Right forelimb (tissue), 1 donor: ENCODE measurements around the gene AMIGO3.

Experiments
- DNase-seq: peaks from one replicate; pipeline ENCODE4 v3.0.0-alpha.2; 2018

The AMIGO3 gene

DNA sequence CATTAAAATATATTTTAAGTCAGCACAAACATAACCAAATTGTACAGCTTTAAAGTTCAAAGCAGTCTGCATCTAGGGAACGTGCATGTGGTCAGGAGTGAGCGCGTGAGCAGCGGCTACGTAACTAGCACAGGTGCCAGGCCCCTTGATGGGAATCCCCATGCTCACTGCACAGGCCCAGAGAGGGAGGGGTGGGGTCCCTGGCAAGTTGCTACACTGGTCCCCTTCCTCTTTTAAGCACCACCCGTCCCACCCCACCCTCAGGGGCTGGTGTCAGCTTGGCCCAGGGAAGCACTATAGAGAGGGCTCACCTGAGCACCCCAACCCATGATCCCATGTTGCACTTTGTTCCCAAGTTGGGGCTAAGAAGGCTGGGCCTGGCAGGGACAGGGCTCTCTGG lies 5.1 kb upstream of the AMIGO3 start:
- no peak for DNase-seq

GRCh38 chr3:49723628-49724551 lies 4.4 kb upstream of the AMIGO3 start, which contains the start of gene GMPPB:
Gene GMPPB (minus strand): TSS chr3:49723951. CDS start chr3:49723726, 225 bp downstream.
- DNase-seq, result peak; percentile 98

GRCh38 chr3:49723296-49723627 lies 3.8 kb upstream of the AMIGO3 start:
- no peak for DNase-seq

DNA sequence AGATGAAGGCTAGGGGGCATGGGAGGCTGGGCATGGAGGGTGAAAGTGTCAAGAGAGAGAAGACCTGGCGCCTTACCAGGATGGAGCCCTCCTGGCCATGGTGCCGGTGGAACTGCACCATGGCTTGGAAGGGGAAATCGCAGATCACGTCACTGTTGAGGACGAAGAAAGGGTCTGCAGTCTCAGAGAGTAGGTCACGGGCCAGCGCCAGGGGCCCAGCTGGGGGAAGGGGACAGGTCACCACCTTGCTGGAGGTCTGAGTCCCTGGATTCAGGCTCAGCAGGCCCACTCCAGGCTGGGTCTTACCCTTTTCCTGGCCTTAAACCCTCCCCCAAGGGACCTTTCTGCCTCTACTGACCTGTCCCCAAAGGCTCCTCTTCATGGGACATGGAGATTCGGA lies 3.4 kb upstream of the AMIGO3 start:
- DNase-seq, result no peak

DNA sequence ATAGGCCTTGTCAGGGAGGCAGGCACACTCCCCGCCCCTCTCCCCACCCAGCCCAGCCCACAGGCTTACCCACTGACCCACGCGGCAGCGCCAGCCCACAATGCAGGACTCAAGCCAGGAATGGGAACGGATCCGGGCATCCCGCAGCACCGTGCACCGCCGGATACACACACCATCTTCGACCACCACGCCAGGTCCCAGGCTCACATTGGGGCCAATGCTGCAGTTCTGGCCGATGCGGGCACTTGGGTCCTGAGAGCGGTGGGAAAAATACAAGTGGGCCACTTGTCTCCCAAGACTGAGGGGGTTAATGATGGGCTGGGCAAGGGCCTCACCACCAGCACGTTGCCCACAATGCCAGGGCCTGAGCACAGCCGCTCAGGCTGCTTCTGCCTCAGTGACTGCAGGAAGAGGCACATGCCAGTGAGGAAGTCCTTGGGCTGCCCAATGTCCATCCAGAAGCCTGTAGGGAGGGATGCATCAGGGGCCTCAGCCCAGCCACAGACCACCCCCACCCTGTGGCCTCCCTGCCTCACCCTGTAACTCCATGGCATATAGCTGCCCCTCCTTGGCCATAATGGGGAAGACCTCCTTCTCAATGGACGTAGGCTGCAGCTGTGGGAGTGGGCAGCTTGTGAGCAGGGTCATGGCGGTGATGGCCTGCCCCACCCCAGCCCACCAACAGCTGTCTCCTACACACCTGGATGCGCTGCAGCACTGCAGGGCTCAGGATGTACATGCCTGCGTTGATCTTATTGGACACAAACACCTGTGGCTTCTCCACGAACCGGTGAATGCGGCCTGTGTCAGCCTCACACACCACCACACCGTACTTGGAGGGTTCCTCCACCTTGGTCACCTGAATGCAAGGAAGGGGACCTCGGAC lies 2.7 kb upstream of the AMIGO3 start:
- no peak for DNase-seq

DNA sequence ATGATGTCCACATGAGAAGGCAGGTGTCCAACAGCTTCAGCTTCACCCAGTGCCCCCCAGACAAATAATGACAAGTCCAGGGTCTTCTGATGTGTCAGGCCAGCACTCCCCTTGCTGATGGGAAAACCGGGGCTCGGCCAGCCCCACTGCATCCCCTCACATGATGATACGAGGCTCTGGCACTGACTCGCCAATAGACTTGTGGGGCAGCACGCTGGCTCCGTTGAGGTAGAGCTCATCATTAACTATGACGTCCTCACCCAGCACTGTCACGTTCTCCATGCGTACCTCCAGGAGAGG lies 2.1 kb upstream of the AMIGO3 start:
- no peak for DNase-seq

- DNase-seq, result no peak
These were observed 1.5 kb upstream of the AMIGO3 start for GRCh38 chr3:49720855-49721595.

- DNase-seq, result no peak
These were observed 648 bp downstream of the AMIGO3 start for GRCh38 chr3:49718858-49719213.

- DNase-seq, result no peak
These were observed 1.3 kb downstream of the AMIGO3 start for GRCh38 chr3:49717959-49718857.

- no peak for DNase-seq
These were observed 2.1 kb downstream of the AMIGO3 start for GRCh38 chr3:49717211-49717958.

DNA sequence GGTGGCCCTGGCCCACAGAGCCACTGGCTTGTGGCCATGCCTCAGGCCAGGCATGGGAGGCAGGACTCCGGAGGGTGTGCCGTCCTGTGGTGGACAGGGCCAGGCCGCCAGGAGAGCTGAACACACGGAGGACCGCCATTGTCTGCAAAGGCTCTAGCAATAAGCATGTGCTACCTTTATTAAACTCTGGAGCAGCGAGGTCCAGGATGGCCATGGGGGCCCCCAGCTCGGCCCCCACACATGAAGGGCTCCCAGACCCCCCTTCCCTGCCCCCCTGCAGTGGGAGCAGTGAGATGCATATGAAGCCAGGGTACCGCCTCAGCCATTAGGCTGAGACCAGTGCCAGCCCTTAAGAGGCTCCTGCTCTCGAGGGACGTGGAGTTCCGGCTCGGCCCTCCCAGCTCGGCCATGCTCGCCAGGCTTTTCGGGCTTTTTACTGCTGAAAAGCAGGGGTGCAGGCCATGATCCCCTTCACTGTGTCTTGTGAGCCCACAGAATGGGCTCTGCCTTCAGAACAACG lies 2.7 kb downstream of the AMIGO3 start:
- no peak for DNase-seq

DNA sequence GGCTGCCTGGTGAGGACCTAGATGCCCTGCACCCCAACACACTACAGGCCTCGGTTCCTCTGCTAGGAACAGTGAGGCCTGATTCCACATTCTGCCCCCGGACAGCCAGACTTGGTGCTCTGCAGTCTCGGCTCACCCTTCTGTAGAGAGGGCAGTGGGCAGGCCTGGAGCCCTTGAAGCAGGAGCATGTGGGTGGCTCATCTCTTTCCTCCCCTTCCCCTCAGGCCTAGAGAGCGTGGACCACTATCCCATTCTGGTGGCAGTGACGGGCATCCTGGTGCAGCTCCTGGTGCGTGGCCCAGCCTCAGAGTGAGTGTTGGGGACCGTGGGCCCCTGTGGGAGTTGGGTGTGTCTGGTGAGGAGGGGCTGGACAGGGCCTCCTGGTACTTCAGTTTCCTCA lies 3.3 kb downstream of the AMIGO3 start:
- DNase-seq, result no peak

DNA sequence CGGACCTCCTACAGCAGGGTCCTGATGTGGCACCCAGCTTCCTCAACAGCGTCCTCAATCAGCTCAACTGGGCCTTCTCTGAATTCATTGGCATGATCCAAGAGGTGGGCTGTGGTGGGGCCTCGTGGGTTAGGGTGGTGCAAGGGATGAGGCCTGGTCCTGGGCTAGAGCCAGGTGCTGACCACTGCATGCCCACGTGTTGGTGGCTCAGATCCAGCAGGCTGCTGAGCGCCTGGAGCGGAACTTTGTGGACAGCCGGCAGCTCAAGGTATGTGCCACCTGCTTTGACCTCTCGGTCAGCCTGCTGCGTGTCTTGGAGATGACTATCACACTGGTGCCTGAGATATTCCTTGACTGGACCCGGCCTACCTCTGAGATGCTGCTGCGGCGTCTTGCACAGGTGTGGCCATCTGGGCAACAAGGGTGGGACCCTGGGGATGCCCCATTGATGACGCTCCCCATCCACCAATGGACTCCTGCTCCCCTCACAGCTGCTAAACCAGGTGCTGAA lies 3.8 kb downstream of the AMIGO3 start:
- no peak for DNase-seq

GRCh38 chr3:49714728-49715550 lies 4.5 kb downstream of the AMIGO3 start:
- no peak for DNase-seq

DNA sequence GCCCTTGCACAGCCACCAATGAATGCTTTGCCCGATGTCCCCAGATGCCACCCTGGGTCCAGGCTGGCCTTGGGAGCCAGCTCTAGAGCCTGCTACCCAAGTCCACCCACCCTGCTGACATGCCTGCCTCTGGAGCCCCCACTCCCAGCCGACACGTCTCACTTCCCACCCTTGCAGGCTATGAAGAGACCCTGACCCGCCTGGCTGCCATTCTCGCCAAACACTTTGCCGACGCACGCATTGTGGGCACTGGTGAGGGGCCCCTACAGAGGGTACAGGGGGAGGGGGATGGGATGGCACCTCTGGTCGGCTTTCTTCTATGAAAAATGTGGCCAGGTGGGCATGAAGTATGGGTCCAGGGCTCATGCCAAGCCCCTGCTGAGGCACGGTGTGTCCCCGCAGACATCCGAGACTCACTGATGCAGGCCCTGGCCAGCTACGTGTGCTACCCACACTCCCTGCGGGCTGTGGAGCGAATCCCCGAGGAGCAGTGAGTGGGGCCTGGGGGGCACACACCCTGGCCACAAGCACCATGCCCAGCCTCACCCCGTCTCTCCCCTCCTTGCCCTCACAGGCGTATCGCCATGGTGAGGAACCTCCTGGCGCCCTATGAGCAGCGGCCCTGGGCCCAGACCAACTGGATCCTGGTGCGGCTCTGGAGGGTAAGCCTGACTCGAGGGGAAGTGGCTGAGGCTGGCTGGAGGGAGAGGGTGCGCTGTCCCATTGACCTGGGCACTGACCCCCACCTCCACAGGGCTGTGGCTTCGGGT lies 6.0 kb downstream of the AMIGO3 start:
- DNase-seq, result no peak

DNA sequence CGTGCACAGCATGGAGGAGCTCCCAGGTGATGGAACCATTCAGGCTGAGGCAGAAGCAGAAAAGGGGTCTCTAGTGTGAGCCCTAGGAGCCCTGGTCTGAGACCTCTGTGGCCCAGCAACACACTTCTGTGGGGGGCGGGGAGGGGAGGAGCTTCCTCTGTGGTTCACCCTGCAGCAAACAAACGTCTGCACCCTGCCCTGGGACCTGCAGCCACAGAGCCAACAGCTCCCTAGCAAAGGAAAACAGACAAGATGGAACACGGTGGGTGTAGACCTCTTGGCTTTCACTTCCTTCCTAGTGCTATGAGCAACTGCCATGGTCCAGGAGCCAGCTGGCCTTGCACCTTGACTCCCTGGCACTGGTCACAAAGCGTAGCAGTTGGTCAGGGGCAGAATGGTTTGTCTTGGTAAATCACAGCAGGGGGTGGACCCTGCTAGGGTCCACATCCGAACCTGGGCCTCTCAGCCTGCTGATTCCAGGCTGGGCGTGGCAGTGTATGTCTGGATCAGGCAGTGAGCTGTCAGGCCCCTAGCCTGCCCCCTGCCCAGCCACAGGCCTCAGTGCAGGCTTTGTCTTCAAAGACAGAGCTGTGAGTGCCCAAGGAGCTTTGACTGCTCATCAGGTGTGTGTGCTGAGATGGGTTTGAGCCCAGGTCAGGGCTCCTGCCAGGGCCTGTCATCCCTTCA lies 6.7 kb downstream of the AMIGO3 start:
- no peak for DNase-seq

- DNase-seq, result no peak
These were observed 7.3 kb downstream of the AMIGO3 start for GRCh38 chr3:49712166-49712565.

GRCh38 chr3:49711489-49711888 lies 8.0 kb downstream of the AMIGO3 start:
- no peak for DNase-seq

- no peak for DNase-seq
These were observed 9.6 kb downstream of the AMIGO3 start for GRCh38 chr3:49709852-49710251.
